Activated CD4-positive, alpha-beta T cell treated with anti-CD3 and anti-CD28 coated beads, Interleukin-2, amount 10 ng/mL, durations not matched to agents 7 days and 5 days (primary cell): ENCODE data around the gene SRP72. TPM values are rescaled to one million over a fixed set of nuclear protein-coding genes. Genes with fewer than 3 reads are reported as not detected.

Experiments
- CTCF ChIA-PET: fragments of 350-600 bp; sonication (Branson Sonifier 250); formaldehyde crosslinking; loops from one replicate; lab custom pipeline; 2021; ENCODE audit warnings: antibody characterized with exemption; lab: Charles Lee
- POLR2A ChIA-PET: fragments of 350-600 bp; sonication (Branson Sonifier 250); formaldehyde crosslinking; loops from one replicate; lab custom pipeline; 2021; ENCODE audit warnings: antibody characterized with exemption; lab: Charles Lee
- DNase-seq: peaks from one replicate; pipeline ENCODE4 v3.0.0-alpha.2; 2020
- H3K27ac Mint-ChIP-seq: one replicate; pipeline ENCODE4 v1.8.0; 2021; ENCODE audit warnings: mild to moderate bottlenecking, moderate library complexity, mixed read lengths
- H3K27me3 Mint-ChIP-seq: one replicate; pipeline ENCODE4 v1.8.0; 2021; ENCODE audit warnings: mixed read lengths
- H3K36me3 Mint-ChIP-seq: one replicate; pipeline ENCODE4 v1.8.0; 2021; ENCODE audit warnings: low read depth, mixed read lengths
- H3K4me1 Mint-ChIP-seq: one replicate; pipeline ENCODE4 v1.8.0; 2021; ENCODE audit warnings: mixed read lengths
- H3K4me3 Mint-ChIP-seq: one replicate; pipeline ENCODE4 v1.8.0; 2021; ENCODE audit warnings: mild to moderate bottlenecking, moderate library complexity, mixed read lengths
- H3K9me3 Mint-ChIP-seq: one replicate; pipeline ENCODE4 v1.8.0; 2021; ENCODE audit warnings: mixed read lengths
- total RNA-seq, 2 experiments: library from RNA; stranded (reverse); gene quantifications; one replicate each; pipeline ENCODE4 v1.2.3, GENCODE V29; 2021

Gene SRP72
- total RNA-seq, 2 experiments from 2014 or later = 116 to 135 TPM

GRCh38 chr4:56530269-56531148 is 63.1 kb downstream of the SRP72 start:
- Mint-ChIP-seq H3K4me1 (peaks cover 4% of the 10 kb centered on the region), H3K27me3 (peaks cover 26% of the 10 kb centered on the region), H3K4me3 (peak overlapping the region; percentile 38), H3K9me3 (no peaks in the 10 kb centered on the region), H3K36me3 (no peaks in the 10 kb centered on the region), H3K27ac (no peak overlapping the region)
- DNase-seq = peak; percentile 81
- ChIA-PET CTCF (interaction anchor here (0.6 to 0.9 kb wide), 3 partner anchors 95 to 484 kb away, joined by 3 to 5 read pairs (median 4); partner anchors contain the start of genes PAICS, PPAT and REST), POLR2A (no interaction called here)

GRCh38 chr4:56531149-56531770 is 63.8 kb downstream of the SRP72 start:
- ChIA-PET POLR2A (no interaction called here), CTCF (interaction anchor here (0.9 kb wide), 1 partner anchor 96 kb away, joined by 5 read pairs; the partner anchor contains the start of genes PAICS and PPAT)

GRCh38 chr4:56531823-56532222 is 64.4 kb downstream of the SRP72 start:
- Mint-ChIP-seq H3K27ac (no peak overlapping the region), H3K9me3 (no peaks in the 10 kb centered on the region), H3K4me3 (no peak overlapping the region), H3K4me1 (peaks cover 4% of the 10 kb centered on the region), H3K27me3 (peaks cover 21% of the 10 kb centered on the region), H3K36me3 (no peaks in the 10 kb centered on the region)
- POLR2A ChIA-PET = no interaction called here
- CTCF ChIA-PET = no interaction called here
- DNase-seq = no peak

More at GRCh38 chr4:56531149-56531770, 63.8 kb downstream of the SRP72 start:
- H3K9me3 Mint-ChIP-seq = no peaks in the 10 kb centered on the region
- H3K27me3 Mint-ChIP-seq = peaks cover 24% of the 10 kb centered on the region
- H3K27ac Mint-ChIP-seq = no peak overlapping the region
- DNase-seq = no peak
- no peaks in the 10 kb centered on the region for H3K36me3 Mint-ChIP-seq
- peaks cover 4% of the 10 kb centered on the region for H3K4me1 Mint-ChIP-seq
- H3K4me3 Mint-ChIP-seq = no peak overlapping the region

- no peak for DNase-seq
- Mint-ChIP-seq H3K27me3 (peaks cover 23% of the 10 kb centered on the region), H3K9me3 (no peaks in the 10 kb centered on the region), H3K4me3 (no peak overlapping the region), H3K27ac (no peak overlapping the region), H3K36me3 (no peaks in the 10 kb centered on the region), H3K4me1 (peaks cover 4% of the 10 kb centered on the region)
- CTCF ChIA-PET = no interaction called here
- POLR2A ChIA-PET = no interaction called here
Measured at GRCh38 chr4:56532239-56532638, 64.8 kb downstream of the SRP72 start.

- CTCF ChIA-PET = interaction anchor here (1.1 kb wide), 1 partner anchor 9 kb away, joined by 3 read pairs; no protein-coding TSS in a partner anchor
- DNase-seq = no peak
- Mint-ChIP-seq H3K9me3 (no peaks in the 10 kb centered on the region), H3K36me3 (no peaks in the 10 kb centered on the region), H3K27ac (no peak overlapping the region), H3K4me1 (no peaks in the 10 kb centered on the region), H3K27me3 (peaks cover 9% of the 10 kb centered on the region), H3K4me3 (no peak overlapping the region)
- POLR2A ChIA-PET = no interaction called here
Measured at GRCh38 chr4:56535915-56536314, 68.5 kb downstream of the SRP72 start.

GRCh38 chr4:56537147-56537546 is 69.7 kb downstream of the SRP72 start:
- ChIA-PET POLR2A (no interaction called here), CTCF (no interaction called here)

GRCh38 chr4:56540826-56541225 is 73.4 kb downstream of the SRP72 start:
- DNase-seq = no peak
- Mint-ChIP-seq H3K4me1 (peaks cover 12% of the 10 kb centered on the region), H3K4me3 (no peak overlapping the region), H3K27me3 (peaks cover 5% of the 10 kb centered on the region), H3K27ac (no peak overlapping the region), H3K36me3 (no peaks in the 10 kb centered on the region), H3K9me3 (no peaks in the 10 kb centered on the region)
- CTCF ChIA-PET = no interaction called here
- POLR2A ChIA-PET = no interaction called here

More at GRCh38 chr4:56537147-56537546, 69.7 kb downstream of the SRP72 start:
- DNase-seq = no peak
- Mint-ChIP-seq H3K36me3 (no peaks in the 10 kb centered on the region), H3K9me3 (no peaks in the 10 kb centered on the region), H3K4me3 (no peak overlapping the region), H3K4me1 (no peaks in the 10 kb centered on the region), H3K27me3 (peaks cover 9% of the 10 kb centered on the region), H3K27ac (no peak overlapping the region)

- H3K27ac Mint-ChIP-seq = no peak overlapping the region
- ChIA-PET POLR2A (no interaction called here), CTCF (interaction anchor here (0.7 to 0.8 kb wide), 3 partner anchors 9 to 109 kb away, joined by 3 to 4 read pairs (median 3); partner anchors contain the start of genes PAICS, PPAT and SRP72)
- peaks cover 17% of the 10 kb centered on the region for H3K4me1 Mint-ChIP-seq
- H3K9me3 Mint-ChIP-seq = no peaks in the 10 kb centered on the region
- H3K36me3 Mint-ChIP-seq = peaks cover 2% of the 10 kb centered on the region
- H3K27me3 Mint-ChIP-seq = no peaks in the 10 kb centered on the region
- H3K4me3 Mint-ChIP-seq = peak overlapping the region; percentile 58
- peak; percentile 81 for DNase-seq
Measured at GRCh38 chr4:56544573-56545131, 77.2 kb downstream of the SRP72 start.

- Mint-ChIP-seq H3K36me3 (peaks cover 2% of the 10 kb centered on the region), H3K4me1 (peaks cover 6% of the 10 kb centered on the region), H3K27me3 (no peaks in the 10 kb centered on the region), H3K4me3 (no peak overlapping the region), H3K27ac (no peak overlapping the region), H3K9me3 (no peaks in the 10 kb centered on the region)
- ChIA-PET CTCF (no interaction called here), POLR2A (no interaction called here)
- DNase-seq = no peak
Measured at GRCh38 chr4:56550642-56551041, 83.2 kb downstream of the SRP72 start.

- Mint-ChIP-seq H3K27ac (no peak overlapping the region), H3K4me1 (peaks cover 6% of the 10 kb centered on the region)
- CTCF ChIA-PET = no interaction called here
Measured at GRCh38 chr4:56551516-56551915, 84.1 kb downstream of the SRP72 start.

GRCh38 chr4:56552273-56552672 is 84.9 kb downstream of the SRP72 start:
- no peak overlapping the region for H3K4me3 Mint-ChIP-seq
- no peaks in the 10 kb centered on the region for H3K27me3 Mint-ChIP-seq
- peaks cover 6% of the 10 kb centered on the region for H3K4me1 Mint-ChIP-seq
- no peak for DNase-seq
- no peak overlapping the region for H3K27ac Mint-ChIP-seq
- ChIA-PET CTCF (no interaction called here), POLR2A (no interaction called here)
- peaks cover 2% of the 10 kb centered on the region for H3K36me3 Mint-ChIP-seq
- no peaks in the 10 kb centered on the region for H3K9me3 Mint-ChIP-seq

More at GRCh38 chr4:56551516-56551915, 84.1 kb downstream of the SRP72 start:
- POLR2A ChIA-PET = no interaction called here
- no peaks in the 10 kb centered on the region for H3K27me3 Mint-ChIP-seq
- H3K36me3 Mint-ChIP-seq = peaks cover 2% of the 10 kb centered on the region
- no peak overlapping the region for H3K4me3 Mint-ChIP-seq
- H3K9me3 Mint-ChIP-seq = no peaks in the 10 kb centered on the region
- no peak for DNase-seq
